Panc1 (cell line): ENCODE results near the gene GRIFIN.

Source experiments
- SIN3A ChIP-seq: IDR thresholded peaks from 2 replicates; pipeline ENCODE4 v1.6.1; 2012; ENCODE audit warnings: low read depth, mild to moderate bottlenecking, low read length, moderate library complexity, borderline replicate concordance; ENCODE audit not compliant: insufficient read depth
- TCF7L2 ChIP-seq: IDR thresholded peaks from 2 replicates; pipeline ENCODE4 v1.6.1; 2011; ENCODE audit warnings: mild to moderate bottlenecking, low read depth, low read length, inconsistent platforms
- TF ChIP-seq, protein P1 (sequence below): fragments of 450-650 bp; IDR thresholded peaks from 2 replicates; pipeline ENCODE4 v1.5.1; 2017; ENCODE audit warnings: mild to moderate bottlenecking

DNA sequence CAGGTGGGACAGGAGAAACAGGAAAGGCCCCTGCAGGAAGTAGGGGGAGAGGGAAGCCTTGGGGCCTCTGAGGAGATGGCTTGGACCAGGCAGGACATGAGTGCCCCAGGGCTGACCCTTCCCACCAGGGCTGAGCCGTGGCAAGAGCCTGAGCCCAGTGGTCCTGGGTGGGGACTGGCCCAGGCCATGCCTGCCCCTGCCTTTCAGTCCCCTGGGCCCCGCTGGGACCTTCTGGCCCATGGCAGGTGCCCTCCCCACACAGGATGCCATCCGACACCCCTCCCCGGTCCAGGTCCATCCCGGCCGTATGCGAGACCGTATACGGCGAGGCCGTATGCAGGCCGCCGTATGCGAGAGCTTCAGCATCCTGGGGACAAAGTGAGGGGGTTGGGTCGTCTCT, 2.0 kb downstream of the GRIFIN start:
- TF ChIP-seq, protein P1, sequence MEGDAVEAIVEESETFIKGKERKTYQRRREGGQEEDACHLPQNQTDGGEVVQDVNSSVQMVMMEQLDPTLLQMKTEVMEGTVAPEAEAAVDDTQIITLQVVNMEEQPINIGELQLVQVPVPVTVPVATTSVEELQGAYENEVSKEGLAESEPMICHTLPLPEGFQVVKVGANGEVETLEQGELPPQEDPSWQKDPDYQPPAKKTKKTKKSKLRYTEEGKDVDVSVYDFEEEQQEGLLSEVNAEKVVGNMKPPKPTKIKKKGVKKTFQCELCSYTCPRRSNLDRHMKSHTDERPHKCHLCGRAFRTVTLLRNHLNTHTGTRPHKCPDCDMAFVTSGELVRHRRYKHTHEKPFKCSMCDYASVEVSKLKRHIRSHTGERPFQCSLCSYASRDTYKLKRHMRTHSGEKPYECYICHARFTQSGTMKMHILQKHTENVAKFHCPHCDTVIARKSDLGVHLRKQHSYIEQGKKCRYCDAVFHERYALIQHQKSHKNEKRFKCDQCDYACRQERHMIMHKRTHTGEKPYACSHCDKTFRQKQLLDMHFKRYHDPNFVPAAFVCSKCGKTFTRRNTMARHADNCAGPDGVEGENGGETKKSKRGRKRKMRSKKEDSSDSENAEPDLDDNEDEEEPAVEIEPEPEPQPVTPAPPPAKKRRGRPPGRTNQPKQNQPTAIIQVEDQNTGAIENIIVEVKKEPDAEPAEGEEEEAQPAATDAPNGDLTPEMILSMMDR, result no peak
- TF ChIP-seq SIN3A, result no peak
- no peak for TF ChIP-seq TCF7L2
